SJSA1 (cell line): ENCODE data around the gene PAQR5. TPM values are rescaled to one million over a fixed set of nuclear protein-coding genes. Genes with fewer than 3 reads are reported as not detected.
A peak's percentile ranks its signal among the peaks of the same experiment; 100 is the strongest.
"Not testable (repeated sequence)": the region's sequence is repeated elsewhere in the genome, so short reads cannot be mapped to it uniquely, and the experiment has no call there.

Source experiments
- DNase-seq, 2 experiments: peaks; one replicate each; pipeline ENCODE4 v3.0.0-alpha.2; 2015 to 2020; ENCODE audit warnings: low spot score in 2 of 2, low read depth in 1 of 2
- H3K27ac ChIP-seq: fragments of 250-450 bp; sonication (Bioruptor Pico); 2 replicates; pipeline ENCODE4 v1.5.1; 2020; ENCODE audit warnings: mild to moderate bottlenecking, moderate library complexity
- H3K27me3 ChIP-seq: fragments of 250-450 bp; sonication (Bioruptor Pico); replicated peaks from 2 replicates; pipeline ENCODE4 v1.5.1; 2020; ENCODE audit warnings: mild to moderate bottlenecking, moderate library complexity
- H3K36me3 ChIP-seq: fragments of 250-450 bp; sonication (Bioruptor Pico); 2 replicates; pipeline ENCODE4 v1.5.1; 2020; ENCODE audit warnings: mild to moderate bottlenecking
- H3K4me1 ChIP-seq: fragments of 250-450 bp; sonication (Bioruptor Pico); replicated peaks from 2 replicates; pipeline ENCODE4 v1.6.1; 2021; ENCODE audit warnings: mild to moderate bottlenecking
- H3K4me3 ChIP-seq: fragments of 250-450 bp; sonication (Bioruptor Pico); 2 replicates; pipeline ENCODE4 v1.5.1; 2020; ENCODE audit warnings: mild to moderate bottlenecking
- H3K9me3 ChIP-seq: fragments of 250-450 bp; sonication (Bioruptor Pico); replicated peaks from 2 replicates; pipeline ENCODE4 v1.5.1; 2020; ENCODE audit warnings: mild to moderate bottlenecking
- total RNA-seq: library from RNA; depleted of rRNA; stranded (reverse); fragments of >200 nt; shearing (Covaris generic); gene quantifications from 2 replicates; pipeline ENCODE4 v1.2.3, GENCODE V29; 2014

PAQR5 gene
- total RNA-seq, 1 experiment from 2014 or later = 10.5 TPM

GRCh38 chr15:69338535-69339213, 40.0 kb downstream of the PAQR5 start:
- no peak for DNase-seq
- Histone ChIP-seq H3K27ac (no peak overlapping the region), H3K36me3 (peaks cover 3% of the 10 kb centered on the region; the same call in 1 of the 2 replicates), H3K9me3 (no peaks in the 10 kb centered on the region), H3K4me1 (peaks cover 25% of the 10 kb centered on the region), H3K4me3 (no peak overlapping the region), H3K27me3 (no peaks in the 10 kb centered on the region)

DNA sequence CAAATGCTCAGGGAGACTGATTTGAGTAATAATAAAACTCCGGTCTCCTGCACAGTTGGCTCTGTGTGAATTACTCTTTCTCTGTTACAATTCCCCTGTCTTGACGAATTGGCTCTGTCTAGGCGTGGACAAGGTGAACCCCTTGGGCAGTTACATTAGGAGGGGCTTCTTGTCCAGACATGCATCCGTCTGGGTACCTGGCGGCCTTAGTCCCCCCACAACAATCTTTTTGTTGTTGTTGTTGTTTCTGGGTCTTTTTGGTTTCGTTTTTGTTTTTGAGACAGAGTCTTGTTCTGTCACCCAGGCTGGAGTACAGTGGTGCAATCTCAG, 40.5 kb downstream of the PAQR5 start:
- not testable (repeated sequence) for H3K4me3 ChIP-seq, H3K27ac ChIP-seq, H3K9me3 ChIP-seq, DNase-seq, H3K27me3 ChIP-seq, H3K36me3 ChIP-seq
- peaks cover 30% of the 10 kb centered on the region for H3K4me1 ChIP-seq

DNA sequence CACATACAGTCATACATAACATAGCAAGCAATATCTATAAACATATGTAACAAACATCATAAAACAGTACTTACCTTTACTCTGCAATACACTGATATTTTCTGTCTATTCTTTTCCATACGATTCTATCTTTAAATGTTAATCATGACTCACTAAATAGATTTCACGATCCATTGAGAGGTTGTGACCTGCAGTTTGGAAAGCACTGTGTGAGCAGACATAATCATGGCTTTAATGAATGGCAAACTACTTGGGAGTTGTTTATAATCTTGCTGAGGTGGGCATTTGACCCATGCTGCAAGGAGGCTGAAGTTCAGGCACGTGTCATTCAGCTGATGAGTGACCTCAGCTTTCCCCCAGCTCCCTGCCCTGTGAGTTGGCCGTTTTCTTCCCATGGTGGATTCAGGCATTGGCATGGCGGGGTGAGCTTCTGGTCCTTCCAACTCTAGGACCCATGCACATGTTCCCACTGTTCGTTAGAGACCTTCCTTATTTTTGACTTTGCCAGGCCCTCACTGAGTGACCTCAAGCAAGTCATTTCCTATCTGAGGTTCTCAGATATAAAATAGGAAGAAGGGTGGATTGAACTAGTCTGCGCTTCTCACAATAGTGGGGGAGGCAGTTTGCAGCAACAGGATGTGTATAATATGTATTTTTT, 41.7 kb downstream of the PAQR5 start:
- no peaks in the 10 kb centered on the region for H3K27me3 ChIP-seq
- no peak overlapping the region for H3K27ac ChIP-seq
- peaks cover 42% of the 10 kb centered on the region for H3K4me1 ChIP-seq
- peaks cover 3% of the 10 kb centered on the region for H3K36me3 ChIP-seq
- no peak for DNase-seq
- H3K4me3 ChIP-seq = no peak overlapping the region
- no peaks in the 10 kb centered on the region for H3K9me3 ChIP-seq

DNA sequence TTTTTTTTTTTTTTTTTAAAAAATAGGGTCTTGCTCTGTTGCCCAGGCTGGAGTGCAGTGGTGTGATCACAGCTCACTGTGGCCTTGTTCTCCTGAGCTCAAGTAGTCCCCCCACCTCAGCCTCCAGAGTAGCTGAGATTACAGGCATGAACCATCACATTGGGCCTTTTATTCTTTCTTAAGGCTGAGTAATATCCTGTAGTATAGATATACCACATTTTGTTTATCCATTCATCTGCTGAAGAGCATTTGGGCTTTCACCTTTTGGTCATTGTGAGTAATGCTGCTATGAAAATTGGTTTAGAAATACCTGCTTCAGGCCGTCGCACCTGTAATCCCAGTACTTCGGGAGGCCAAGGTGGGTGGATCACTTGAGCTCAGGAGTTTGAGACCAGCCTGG, 42.6 kb downstream of the PAQR5 start:
- Histone ChIP-seq H3K4me1 (peaks cover 52% of the 10 kb centered on the region), H3K36me3 (peaks cover 3% of the 10 kb centered on the region), H3K9me3 (no peaks in the 10 kb centered on the region), H3K27ac (no peak overlapping the region), H3K27me3 (no peaks in the 10 kb centered on the region), H3K4me3 (no peak overlapping the region)
- no peak for DNase-seq

- Histone ChIP-seq H3K4me1 (peaks cover 48% of the 10 kb centered on the region), H3K9me3 (no peaks in the 10 kb centered on the region), H3K27ac (no peak overlapping the region), H3K36me3 (peaks cover 3% of the 10 kb centered on the region), H3K27me3 (no peaks in the 10 kb centered on the region), H3K4me3 (no peak overlapping the region)
- DNase-seq = no peak
Observed at GRCh38 chr15:69342460-69343076, 43.9 kb downstream of the PAQR5 start.

GRCh38 chr15:69343133-69343532, 44.4 kb downstream of the PAQR5 start:
- no peak overlapping the region for H3K27ac ChIP-seq
- no peaks in the 10 kb centered on the region for H3K27me3 ChIP-seq
- no peaks in the 10 kb centered on the region for H3K9me3 ChIP-seq
- H3K4me1 ChIP-seq = peaks cover 48% of the 10 kb centered on the region
- no peak overlapping the region for H3K4me3 ChIP-seq
- H3K36me3 ChIP-seq = peaks cover 3% of the 10 kb centered on the region
- no peak for DNase-seq

DNA sequence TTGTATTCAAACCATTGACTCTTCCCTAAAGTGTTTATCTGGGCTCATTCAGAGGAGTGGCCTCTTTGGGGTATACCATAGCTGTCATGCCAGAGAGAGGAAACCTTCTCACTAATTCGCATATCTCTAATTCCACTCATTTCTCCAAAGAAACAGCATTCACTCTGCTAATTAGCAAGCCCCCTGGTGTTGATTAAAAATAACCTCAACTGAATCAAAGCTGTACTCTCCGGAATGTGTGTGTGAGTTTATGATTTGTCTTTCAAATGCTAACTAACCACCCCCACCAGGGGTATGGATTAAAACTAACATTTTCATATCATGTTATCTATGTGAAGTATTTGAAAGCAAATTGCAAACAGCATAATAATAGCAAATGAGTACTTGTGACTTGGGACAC, 45.5 kb downstream of the PAQR5 start:
- Histone ChIP-seq H3K4me1 (peaks cover 39% of the 10 kb centered on the region), H3K36me3 (no peaks in the 10 kb centered on the region; the same call in 1 of the 2 replicates), H3K27ac (0 out of 2 replicates have a peak overlapping the region, but pooled peaks have one; percentile 3), H3K4me3 (no peak overlapping the region), H3K9me3 (no peaks in the 10 kb centered on the region), H3K27me3 (no peaks in the 10 kb centered on the region)
- DNase-seq = no peak

- H3K27ac ChIP-seq = peak overlapping the region; percentile 82
- DNase-seq = peak; percentile 63 to 73
- H3K36me3 ChIP-seq = no peaks in the 10 kb centered on the region; the same call in 1 of the 2 replicates
- H3K9me3 ChIP-seq = no peaks in the 10 kb centered on the region
- no peaks in the 10 kb centered on the region for H3K27me3 ChIP-seq
- no peak overlapping the region for H3K4me3 ChIP-seq
- H3K4me1 ChIP-seq = peaks cover 28% of the 10 kb centered on the region
Observed at GRCh38 chr15:69346112-69346511, 47.4 kb downstream of the PAQR5 start.

GRCh38 chr15:69351333-69351732, 52.6 kb downstream of the PAQR5 start:
- Histone ChIP-seq H3K27ac (no peak overlapping the region), H3K9me3 (no peaks in the 10 kb centered on the region), H3K4me1 (peaks cover 1% of the 10 kb centered on the region), H3K36me3 (no peaks in the 10 kb centered on the region), H3K27me3 (no peaks in the 10 kb centered on the region), H3K4me3 (no peak overlapping the region)
- no peak for DNase-seq

DNA sequence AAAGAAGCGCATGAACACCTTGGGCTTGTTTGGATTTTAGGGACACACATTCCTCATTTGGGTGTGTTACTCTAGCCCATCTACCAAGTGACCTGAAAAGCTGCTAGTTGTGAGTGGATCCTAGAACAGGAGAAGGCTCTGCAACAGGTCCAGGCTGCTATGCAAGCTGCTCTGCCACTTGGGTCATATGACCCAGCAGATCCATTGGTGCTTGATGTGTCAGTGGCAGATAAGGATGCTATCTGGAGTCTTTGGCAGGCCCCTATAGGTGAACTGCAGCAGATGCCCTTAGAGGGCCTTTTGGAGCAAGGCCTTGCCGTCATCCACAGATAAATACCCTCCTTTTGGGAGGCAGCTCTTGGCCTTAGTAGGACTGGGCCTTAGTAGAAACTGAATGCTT, 53.2 kb downstream of the PAQR5 start:
- no peak for DNase-seq
- no peaks in the 10 kb centered on the region for H3K9me3 ChIP-seq
- H3K27me3 ChIP-seq = no peaks in the 10 kb centered on the region
- no peak overlapping the region for H3K27ac ChIP-seq
- no peaks in the 10 kb centered on the region for H3K36me3 ChIP-seq
- no peaks in the 10 kb centered on the region for H3K4me1 ChIP-seq
- H3K4me3 ChIP-seq = no peak overlapping the region

GRCh38 chr15:69357773-69358771, 59.4 kb downstream of the PAQR5 start:
- H3K4me1 ChIP-seq = no peaks in the 10 kb centered on the region
- no peaks in the 10 kb centered on the region; the same call in 1 of the 2 replicates for H3K9me3 ChIP-seq
- H3K27ac ChIP-seq = no peak overlapping the region
- DNase-seq = no peak
- no peaks in the 10 kb centered on the region for H3K27me3 ChIP-seq
- no peaks in the 10 kb centered on the region for H3K36me3 ChIP-seq
- no peak overlapping the region for H3K4me3 ChIP-seq

GRCh38 chr15:69358850-69359249, 60.1 kb downstream of the PAQR5 start:
- Histone ChIP-seq H3K36me3 (no peaks in the 10 kb centered on the region), H3K4me1 (no peaks in the 10 kb centered on the region), H3K9me3 (no peaks in the 10 kb centered on the region; the same call in 1 of the 2 replicates), H3K4me3 (no peak overlapping the region), H3K27me3 (no peaks in the 10 kb centered on the region), H3K27ac (no peak overlapping the region)
- no peak for DNase-seq

DNA sequence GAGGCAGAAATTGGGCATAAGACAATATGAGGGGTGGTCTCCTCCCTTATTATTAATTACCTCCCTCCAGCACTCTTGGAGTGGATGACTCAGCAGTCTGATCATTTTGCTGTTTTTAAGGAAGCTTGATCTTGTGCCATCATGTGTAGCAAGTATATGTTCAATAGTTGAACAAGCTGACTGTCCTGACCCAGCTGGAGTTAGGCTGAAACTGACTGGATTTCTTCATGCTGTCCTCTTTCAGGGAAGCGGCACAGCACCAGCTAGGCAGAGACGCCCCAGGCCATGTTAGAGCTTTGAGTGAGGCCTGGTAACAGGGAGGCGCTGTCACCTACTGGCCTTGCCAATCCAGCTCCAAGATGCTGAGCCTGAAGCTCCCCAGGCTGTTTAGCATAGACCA, 61.0 kb downstream of the PAQR5 start:
- Histone ChIP-seq H3K27me3 (no peaks in the 10 kb centered on the region), H3K4me3 (no peak overlapping the region), H3K4me1 (no peaks in the 10 kb centered on the region), H3K27ac (no peak overlapping the region), H3K9me3 (no peaks in the 10 kb centered on the region; the same call in 1 of the 2 replicates), H3K36me3 (no peaks in the 10 kb centered on the region)
- DNase-seq = no peak
